ENCODE data around the gene PSMB11.

DNA sequence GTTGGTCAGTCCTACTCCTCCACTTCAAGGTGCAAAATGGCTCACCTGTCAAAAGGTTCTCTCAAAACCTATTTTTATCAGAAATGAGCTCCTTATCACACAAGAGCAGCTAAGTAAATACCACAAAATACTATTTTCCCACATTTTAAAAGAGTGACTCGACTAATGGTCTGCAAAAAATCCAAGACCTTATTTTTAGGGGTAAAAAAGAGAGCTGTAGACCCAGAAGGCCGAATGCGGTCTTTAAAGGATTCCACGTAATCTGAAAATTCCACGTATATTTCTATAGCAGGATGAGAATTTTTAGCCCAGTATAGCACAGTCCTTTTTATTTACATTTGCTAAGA is 35.9 kb upstream of the PSMB11 start:
- TF ChIP-seq CTCF (IDR thresholded peaks at IDR 0.05; ENCODE audit: low read depth, low read length, poor library complexity, severe bottlenecking) (no peak), EZH2phosphoT487 (IDR thresholded peaks at IDR 0.05; ENCODE audit: borderline replicate concordance, low read length) (no peak)
